ENCODE results near the gene ASGR1.
"Not testable (repeated sequence)": the region's sequence is repeated elsewhere in the genome, so short reads cannot be mapped to it uniquely, and the experiment has no call there.

The ASGR1 gene

GRCh38 chr17:7158424-7158823 is 20.7 kb downstream of the ASGR1 start:
- not testable (repeated sequence) for DNase-seq (ENCODE audit: low spot score)

DNA sequence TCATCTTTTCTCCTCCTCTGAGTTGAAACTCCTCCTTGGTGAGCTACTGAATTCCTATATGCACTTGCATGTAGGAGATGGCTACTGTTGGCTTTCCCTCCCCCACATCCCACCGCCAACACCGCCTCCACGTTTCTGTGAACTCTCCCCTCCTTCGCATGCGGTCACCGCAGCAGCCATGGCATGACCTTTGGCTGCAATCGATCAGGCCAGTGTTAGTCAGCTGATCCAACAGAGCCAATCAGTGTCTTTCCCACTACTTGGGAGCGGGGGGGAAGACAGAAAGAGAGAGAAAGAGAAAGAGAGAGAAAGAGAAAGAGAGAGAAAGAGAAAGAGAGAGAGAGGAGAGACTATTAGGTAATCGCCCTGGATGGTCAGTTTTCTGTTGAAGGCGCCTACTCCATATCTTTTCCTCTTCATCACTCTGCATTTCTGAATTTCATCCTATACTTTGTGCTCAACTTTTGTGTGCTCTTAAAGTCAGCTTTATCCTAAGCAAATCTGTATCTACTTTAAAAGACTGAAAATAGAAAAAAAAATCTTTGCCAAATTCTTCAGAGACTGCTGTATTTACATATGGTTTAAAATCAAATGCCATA is 22.7 kb downstream of the ASGR1 start:
- peak; percentile 63 for DNase-seq (ENCODE audit: low spot score)

- no peak for DNase-seq (ENCODE audit: low spot score)
Measured at GRCh38 chr17:7147772-7148171, 31.4 kb downstream of the ASGR1 start.

- DNase-seq (ENCODE audit: low spot score) = no peak
Measured at GRCh38 chr17:7146115-7146514, 33.1 kb downstream of the ASGR1 start.

- no peak for DNase-seq (ENCODE audit: low spot score)
Measured at GRCh38 chr17:7144213-7144612, 35.0 kb downstream of the ASGR1 start.

GRCh38 chr17:7141824-7142223 is 37.3 kb downstream of the ASGR1 start:
- DNase-seq (ENCODE audit: low spot score) = no peak

DNA sequence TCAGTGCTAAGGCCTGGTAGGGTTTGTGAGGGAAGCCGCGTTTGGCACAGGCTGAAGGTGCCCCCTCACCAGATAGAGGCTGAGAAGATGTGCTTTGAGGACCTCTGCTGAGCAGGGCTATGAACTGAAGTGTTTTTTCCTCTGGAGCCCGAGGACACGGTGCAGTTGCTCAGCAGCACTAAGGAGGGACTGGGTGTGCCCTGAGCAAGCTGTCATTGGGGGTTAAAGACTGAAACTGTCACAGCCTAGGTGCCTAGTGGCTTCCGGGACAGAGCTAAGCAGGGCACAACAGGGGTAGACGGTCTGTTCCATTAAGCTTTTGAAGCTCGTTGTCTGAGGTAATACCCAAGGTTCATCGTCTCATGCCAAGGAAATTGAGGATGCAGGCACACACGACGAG is 39.8 kb downstream of the ASGR1 start:
- no peak for DNase-seq (ENCODE audit: low spot score)

DNA sequence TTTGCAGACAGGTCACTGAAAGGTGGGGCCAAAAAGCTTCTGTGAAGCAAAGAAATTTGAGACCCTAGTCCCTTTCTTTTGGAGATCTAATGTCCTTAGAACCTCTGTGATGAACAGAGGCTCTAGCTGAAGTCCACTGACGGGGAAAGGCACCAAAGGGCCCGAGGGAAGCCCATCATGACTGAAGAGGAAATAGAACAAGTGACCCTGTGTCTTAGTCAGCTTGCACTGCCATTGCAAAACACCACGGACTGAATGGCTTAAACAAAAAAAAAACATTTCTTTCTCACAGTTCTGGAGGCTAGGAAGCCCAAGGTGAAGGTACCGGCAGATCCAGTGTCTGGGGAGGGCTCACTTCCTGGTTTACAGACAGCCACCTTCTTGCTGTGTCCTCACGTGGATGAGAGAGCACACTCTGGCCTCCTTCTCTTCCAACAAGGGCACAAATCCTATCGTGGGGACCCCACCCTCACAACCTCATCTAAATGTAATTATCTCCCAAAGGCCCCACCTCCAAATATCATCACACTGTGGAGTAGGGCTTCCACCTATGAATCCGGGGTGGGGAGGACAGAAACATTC is 40.3 kb downstream of the ASGR1 start:
- DNase-seq (ENCODE audit: low spot score) = no peak

DNA sequence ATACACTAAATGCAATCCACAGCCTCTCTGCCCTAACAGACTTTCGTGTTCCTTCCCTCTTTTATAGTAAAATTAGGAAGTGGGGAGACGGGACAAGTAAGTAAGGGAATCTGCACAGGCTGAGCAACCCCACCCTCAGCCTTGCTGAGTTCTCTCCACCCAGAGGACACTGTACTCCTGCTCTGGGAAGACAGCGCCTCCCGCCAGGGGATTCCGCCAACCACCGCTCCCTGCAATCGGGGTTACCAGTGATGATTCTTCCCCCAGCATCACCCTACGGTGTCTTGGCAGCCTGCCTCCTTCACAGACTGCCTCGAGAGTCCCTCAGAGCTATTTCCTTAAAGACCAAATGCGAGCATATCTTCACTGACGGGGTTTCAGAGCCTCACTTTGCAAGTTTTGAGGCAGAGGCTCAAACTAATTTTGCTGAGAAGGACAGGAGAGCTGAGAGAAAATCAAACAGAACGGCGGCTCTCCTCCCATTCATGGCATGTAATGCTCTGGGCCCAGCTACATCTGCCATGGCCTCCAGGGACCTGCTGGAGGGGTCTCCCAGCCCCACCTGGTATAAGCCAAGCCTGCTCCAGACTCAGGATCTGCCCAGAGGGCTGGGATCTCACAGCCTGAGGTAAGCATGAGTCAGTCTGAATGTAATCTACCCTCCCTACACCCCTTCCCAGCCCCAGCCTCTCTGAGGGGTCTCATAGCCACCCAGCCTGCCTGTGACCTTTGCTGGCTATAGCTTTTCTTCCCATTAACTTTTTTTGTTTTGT is 41.8 kb downstream of the ASGR1 start:
- no peak for DNase-seq (ENCODE audit: low spot score)

DNA sequence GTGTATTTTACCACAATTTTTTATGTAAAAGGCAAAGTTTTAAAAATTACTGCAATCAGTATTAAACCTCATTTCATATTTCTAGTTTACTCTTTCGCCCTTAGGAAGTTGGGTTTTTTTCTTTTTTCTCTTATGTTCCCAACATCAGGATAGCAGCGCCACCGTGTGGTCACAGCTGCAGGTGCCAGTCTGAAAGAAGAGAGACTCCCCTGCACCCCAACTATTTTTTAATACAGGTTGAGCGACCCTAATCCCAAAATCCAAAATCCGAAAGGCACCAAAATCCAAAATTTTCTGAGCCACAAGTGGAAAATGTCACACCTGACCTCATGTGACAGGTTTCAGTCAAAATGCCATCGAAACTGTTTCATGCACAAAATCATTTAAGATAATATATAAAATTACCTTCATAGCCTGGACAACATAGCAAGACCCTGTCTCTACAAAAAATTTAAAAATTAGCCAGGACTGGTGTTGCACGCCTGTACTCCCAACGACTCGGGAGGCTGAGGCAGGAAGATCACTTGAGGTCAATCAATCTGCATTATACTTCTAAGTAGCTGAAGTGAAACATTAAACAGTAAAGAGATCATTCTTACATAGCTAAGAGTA is 42.8 kb downstream of the ASGR1 start:
- no peak for DNase-seq (ENCODE audit: low spot score)

DNA sequence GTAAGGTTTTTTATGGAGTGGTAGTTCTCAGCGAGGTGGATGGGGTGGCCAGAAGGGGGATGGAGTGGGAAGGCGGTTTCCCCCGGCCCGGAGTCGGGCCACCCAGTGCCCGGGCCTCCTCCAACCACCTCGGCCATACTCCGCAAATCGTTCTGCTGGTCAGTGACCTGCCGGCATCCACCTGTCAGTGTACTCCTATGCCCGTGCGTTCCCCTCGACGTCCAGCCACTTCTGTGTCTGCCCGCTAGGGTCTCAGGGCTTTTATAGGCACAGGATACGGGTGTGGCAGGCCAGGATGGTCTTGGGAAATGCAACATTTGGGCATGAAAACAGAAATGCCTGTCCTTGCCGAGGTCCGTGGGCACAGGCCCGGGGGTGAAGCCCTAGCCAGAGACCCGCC is 45.3 kb downstream of the ASGR1 start:
- DNase-seq (ENCODE audit: low spot score) = no peak

GRCh38 chr17:7133424-7133823 is 45.7 kb downstream of the ASGR1 start:
- no peak for DNase-seq (ENCODE audit: low spot score)

GRCh38 chr17:7132511-7133094 is 46.6 kb downstream of the ASGR1 start:
- peak; percentile 43 for DNase-seq (ENCODE audit: low spot score)

- DNase-seq (ENCODE audit: low spot score) = no peak
Measured at GRCh38 chr17:7131423-7131791, 47.8 kb downstream of the ASGR1 start.

- no peak for DNase-seq (ENCODE audit: low spot score)
Measured at GRCh38 chr17:7130621-7131422, 48.3 kb downstream of the ASGR1 start.

DNA sequence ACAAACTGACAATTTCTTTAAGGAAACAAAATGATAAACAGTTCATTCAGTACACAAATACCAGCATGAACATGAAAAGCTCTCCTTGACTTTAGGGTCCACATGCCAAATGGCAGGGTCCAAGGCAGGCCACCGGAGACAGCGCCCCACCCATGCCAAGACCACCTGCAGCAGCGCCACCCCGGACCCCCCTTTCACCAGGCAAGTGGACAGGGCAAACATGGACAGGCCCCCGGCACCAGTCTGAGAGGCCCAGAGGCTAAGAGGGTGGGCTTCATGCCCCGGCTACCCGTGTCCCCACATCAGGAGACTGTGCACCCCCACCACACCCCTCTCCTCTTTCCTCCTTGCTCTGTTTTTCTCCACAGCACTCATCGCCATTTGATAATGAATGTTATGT is 49.9 kb downstream of the ASGR1 start:
- no peak for DNase-seq (ENCODE audit: low spot score)

GRCh38 chr17:7128160-7128559 is 51.0 kb downstream of the ASGR1 start:
- DNase-seq (ENCODE audit: low spot score) = no peak

DNA sequence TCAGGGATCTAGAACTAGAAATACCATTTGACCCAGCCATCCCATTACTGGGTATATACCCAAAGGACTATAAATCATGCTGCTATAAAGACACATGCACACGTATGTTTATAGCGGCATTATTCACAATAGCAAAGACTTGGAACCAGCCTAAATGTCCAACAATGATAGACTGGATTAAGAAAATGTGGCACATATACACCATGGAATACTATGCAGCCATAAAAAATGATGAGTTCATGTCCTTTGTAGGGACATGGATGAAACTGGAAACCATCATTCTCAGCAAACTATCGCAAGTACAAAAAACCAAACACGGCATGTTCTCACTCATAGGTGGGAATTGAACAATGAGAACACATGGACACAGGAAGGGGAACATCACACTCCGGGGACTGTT is 51.7 kb downstream of the ASGR1 start:
- DNase-seq (ENCODE audit: low spot score) = not testable (repeated sequence)

DNA sequence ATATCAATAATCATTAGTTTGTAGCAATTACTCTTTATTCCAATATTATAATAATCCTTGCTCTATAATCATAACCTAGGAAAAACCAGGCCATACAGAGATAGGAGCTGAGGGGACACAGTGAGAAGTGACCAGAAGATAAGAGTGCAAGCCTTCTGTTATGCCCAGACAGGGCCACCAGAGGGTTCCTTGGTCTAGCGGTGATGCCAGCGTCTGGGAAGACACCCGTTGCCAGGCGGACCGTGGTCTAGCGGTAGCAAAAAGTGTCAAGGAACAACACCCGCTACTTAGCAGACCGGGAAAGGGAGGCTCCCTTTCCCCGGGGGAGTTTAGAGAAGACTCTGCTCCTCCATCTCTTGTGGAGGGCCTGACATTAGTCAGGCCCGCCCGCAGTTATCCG is 52.8 kb downstream of the ASGR1 start:
- not testable (repeated sequence) for DNase-seq (ENCODE audit: low spot score)

GRCh38 chr17:7124923-7125322 is 54.2 kb downstream of the ASGR1 start:
- no peak for DNase-seq (ENCODE audit: low spot score)

- no peak for DNase-seq (ENCODE audit: low spot score)
Measured at GRCh38 chr17:7123844-7124243, 55.3 kb downstream of the ASGR1 start.

All from HuH-7 (cell line).